ENCODE results near the gene SLC6A7.

The SLC6A7 gene

DNA sequence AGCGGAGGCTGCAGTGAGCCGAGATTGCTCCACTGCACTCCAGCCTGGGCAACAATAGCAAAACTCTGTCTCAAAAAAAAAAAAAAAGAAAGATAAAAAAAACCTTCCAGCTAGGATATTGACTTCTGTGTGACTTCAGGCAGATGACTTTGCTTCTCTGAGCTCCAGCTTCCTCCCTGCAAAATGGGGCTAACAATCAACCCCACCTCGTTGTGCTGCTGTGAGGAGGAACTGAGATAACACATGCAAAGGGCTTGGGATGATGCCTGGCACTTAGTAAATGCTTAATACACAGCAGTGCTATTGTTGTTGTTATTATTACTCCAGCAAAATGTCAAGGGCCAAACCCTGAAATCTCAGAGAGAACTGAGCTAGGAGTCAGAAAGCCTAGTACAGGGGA lies 26.8 kb upstream of the SLC6A7 start (continued):
- no peak for TF ChIP-seq ZNF843 (tag by site-specific recombination; IDR thresholded peaks at IDR 0.05)
- TF ChIP-seq ZNF404 (tag by site-specific recombination; IDR thresholded peaks at IDR 0.05): no peak
- TF ChIP-seq ZNF621 (tag by site-specific recombination; IDR thresholded peaks at IDR 0.05): no peak
- TF ChIP-seq ZNF768 (tag by site-specific recombination; IDR thresholded peaks at IDR 0.05): 0 out of 2 replicates have a peak, but pooled peaks have one; percentile 18
- no peak for TF ChIP-seq ZNF148 (tag by site-specific recombination; IDR thresholded peaks at IDR 0.05; ENCODE audit: borderline replicate concordance)
- TF ChIP-seq ZNF140 (tag by site-specific recombination; IDR thresholded peaks at IDR 0.05): no peak
- no peak for TF ChIP-seq BCL11A (tag by site-specific recombination; IDR thresholded peaks at IDR 0.05; ENCODE audit: low read depth)

DNA sequence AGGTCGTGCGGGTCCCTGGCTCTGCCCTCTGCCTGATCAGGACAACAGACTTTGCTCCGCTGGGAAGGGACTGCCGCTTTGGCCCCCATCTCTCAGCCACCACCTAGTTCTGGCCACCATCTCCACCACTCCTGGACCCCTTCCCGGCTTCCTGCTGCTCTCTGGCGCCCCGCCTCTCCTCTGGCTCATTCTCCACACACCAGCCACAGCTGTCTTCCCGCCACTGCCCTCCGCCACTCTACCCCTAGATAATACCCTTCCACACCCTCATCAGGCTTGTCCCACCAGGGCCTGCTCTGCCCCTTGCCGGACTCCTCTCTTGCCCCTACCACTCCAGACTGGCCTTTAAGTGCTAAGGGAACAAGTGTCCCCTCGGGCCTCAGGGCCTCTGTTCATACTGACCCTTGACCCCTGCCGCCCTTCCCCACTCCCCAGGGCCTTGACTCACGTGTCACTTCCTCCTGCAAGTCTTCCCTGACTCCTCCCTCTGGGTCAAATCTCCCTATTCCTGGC lies 26.3 kb upstream of the SLC6A7 start:
- no peaks in the 10 kb centered on the region for H3K36me3 ChIP-seq (ENCODE audit: control insufficient read depth in 2 of 2, insufficient read depth in 1 of 2, low read length in 2 of 2)
- no peak overlapping the region for H3K4me3 ChIP-seq (ENCODE audit: low read depth, low read length)
- ChIA-PET POLR2A (no interaction called here), CTCF (interaction anchor here (0.5 to 2.1 kb wide), 6 partner anchors 12 to 683 kb away, joined by 3 to 20 read pairs (median 4); partner anchors contain the start of gene IRGM)
- H3K9me3 ChIP-seq (ENCODE audit: control insufficient read depth, insufficient read depth, low read depth, low read length): no peaks in the 10 kb centered on the region
- H3K27ac ChIP-seq (ENCODE audit: extremely low read depth, low read depth, low read length): no peak overlapping the region
- no peaks in the 10 kb centered on the region for H3K4me1 ChIP-seq (ENCODE audit: control insufficient read depth, insufficient read depth, low read length)
- TF ChIP-seq MYNN (tag by site-specific recombination; IDR thresholded peaks at IDR 0.05; ENCODE audit: borderline replicate concordance) (no peak), ZNF626 (tag by site-specific recombination; IDR thresholded peaks at IDR 0.05) (no peak), PRDM1 (tag by site-specific recombination; IDR thresholded peaks at IDR 0.05) (no peak), ZNF585B (tag by site-specific recombination; IDR thresholded peaks at IDR 0.05) (no peak), ZNF335 (tag by site-specific recombination; conservative IDR thresholded peaks at IDR 0.05) (no peak), HOXD13 (CRISPR knock-in tag; IDR thresholded peaks at IDR 0.05; ENCODE audit: borderline replicate concordance) (no peak), ZNF629 (tag by site-specific recombination; IDR thresholded peaks at IDR 0.05) (no peak), ZNF223 (tag by site-specific recombination; IDR thresholded peaks at IDR 0.05) (no peak), ZNF76 (tag by site-specific recombination; IDR thresholded peaks at IDR 0.05; ENCODE audit: borderline replicate concordance, low read depth) (no peak), ZNF785 (tag by site-specific recombination; IDR thresholded peaks at IDR 0.05) (no peak), KLF17 (tag by site-specific recombination; IDR thresholded peaks at IDR 0.05) (peak; percentile 59), SP7 (tag by site-specific recombination; IDR thresholded peaks at IDR 0.05) (peak; percentile 66), SETDB1 (IDR thresholded peaks at IDR 0.05; ENCODE audit: insufficient read length, low read length) (no peak), ZBTB48 (tag by site-specific recombination; IDR thresholded peaks at IDR 0.05) (peak; percentile 42; the same call in 1 of the 2 replicates)
- TF ChIP-seq, protein P1, sequence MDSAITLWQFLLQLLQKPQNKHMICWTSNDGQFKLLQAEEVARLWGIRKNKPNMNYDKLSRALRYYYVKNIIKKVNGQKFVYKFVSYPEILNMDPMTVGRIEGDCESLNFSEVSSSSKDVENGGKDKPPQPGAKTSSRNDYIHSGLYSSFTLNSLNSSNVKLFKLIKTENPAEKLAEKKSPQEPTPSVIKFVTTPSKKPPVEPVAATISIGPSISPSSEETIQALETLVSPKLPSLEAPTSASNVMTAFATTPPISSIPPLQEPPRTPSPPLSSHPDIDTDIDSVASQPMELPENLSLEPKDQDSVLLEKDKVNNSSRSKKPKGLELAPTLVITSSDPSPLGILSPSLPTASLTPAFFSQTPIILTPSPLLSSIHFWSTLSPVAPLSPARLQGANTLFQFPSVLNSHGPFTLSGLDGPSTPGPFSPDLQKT (IDR thresholded peaks at IDR 0.05; ENCODE audit: borderline replicate concordance, low read depth, low read length): no peak
- TF ChIP-seq, protein P2, sequence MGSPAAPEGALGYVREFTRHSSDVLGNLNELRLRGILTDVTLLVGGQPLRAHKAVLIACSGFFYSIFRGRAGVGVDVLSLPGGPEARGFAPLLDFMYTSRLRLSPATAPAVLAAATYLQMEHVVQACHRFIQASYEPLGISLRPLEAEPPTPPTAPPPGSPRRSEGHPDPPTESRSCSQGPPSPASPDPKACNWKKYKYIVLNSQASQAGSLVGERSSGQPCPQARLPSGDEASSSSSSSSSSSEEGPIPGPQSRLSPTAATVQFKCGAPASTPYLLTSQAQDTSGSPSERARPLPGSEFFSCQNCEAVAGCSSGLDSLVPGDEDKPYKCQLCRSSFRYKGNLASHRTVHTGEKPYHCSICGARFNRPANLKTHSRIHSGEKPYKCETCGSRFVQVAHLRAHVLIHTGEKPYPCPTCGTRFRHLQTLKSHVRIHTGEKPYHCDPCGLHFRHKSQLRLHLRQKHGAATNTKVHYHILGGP (tag by site-specific recombination; IDR thresholded peaks at IDR 0.05): no peak
- TF ChIP-seq, protein P3, sequence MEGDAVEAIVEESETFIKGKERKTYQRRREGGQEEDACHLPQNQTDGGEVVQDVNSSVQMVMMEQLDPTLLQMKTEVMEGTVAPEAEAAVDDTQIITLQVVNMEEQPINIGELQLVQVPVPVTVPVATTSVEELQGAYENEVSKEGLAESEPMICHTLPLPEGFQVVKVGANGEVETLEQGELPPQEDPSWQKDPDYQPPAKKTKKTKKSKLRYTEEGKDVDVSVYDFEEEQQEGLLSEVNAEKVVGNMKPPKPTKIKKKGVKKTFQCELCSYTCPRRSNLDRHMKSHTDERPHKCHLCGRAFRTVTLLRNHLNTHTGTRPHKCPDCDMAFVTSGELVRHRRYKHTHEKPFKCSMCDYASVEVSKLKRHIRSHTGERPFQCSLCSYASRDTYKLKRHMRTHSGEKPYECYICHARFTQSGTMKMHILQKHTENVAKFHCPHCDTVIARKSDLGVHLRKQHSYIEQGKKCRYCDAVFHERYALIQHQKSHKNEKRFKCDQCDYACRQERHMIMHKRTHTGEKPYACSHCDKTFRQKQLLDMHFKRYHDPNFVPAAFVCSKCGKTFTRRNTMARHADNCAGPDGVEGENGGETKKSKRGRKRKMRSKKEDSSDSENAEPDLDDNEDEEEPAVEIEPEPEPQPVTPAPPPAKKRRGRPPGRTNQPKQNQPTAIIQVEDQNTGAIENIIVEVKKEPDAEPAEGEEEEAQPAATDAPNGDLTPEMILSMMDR (tag by site-specific recombination; IDR thresholded peaks at IDR 0.05): peak; percentile 38; the same call in 1 of the 2 replicates
- TF ChIP-seq, protein P4, sequence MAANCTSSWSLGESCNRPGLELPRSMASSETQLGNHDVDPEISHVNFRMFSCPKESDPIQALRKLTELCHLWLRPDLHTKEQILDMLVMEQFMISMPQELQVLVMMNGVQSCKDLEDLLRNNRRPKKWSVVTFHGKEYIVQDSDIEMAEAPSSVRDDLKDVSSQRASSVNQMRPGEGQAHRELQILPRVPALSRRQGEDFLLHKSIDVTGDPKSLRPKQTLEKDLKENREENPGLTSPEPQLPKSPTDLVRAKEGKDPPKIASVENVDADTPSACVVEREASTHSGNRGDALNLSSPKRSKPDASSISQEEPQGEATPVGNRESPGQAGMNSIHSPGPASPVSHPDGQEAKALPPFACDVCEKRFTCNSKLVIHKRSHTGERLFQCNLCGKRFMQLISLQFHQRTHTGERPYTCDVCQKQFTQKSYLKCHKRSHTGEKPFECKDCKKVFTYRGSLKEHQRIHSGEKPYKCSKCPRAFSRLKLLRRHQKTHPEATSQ (tag by site-specific recombination; IDR thresholded peaks at IDR 0.05): no peak

Data from HEK293 (cell line).